GM23338 (cell line): ENCODE results near the gene CNTNAP2. TPM values are rescaled to one million over a fixed set of nuclear protein-coding genes. Genes with fewer than 3 reads are reported as not detected.

Experiments
- ATAC-seq: fragments of 200-7000 bp; cut with Tn5 transposase; 3 replicates; pipeline ENCODE4 v1.9.1; 2020
- DNase-seq: peaks from one replicate; pipeline ENCODE4 v3.0.0-alpha.2; 2015; ENCODE audit warnings: low spot score
- H2AFZ ChIP-seq: fragments of 200-600 bp; sonication (generic); 2 replicates; pipeline ENCODE4 v1.8.0; 2016; ENCODE audit warnings: antibody characterized with exemption, mild to moderate bottlenecking, moderate library complexity
- H3F3A ChIP-seq: fragments of 200-600 bp; sonication (generic); replicated peaks from 2 replicates; pipeline ENCODE4 v1.8.0; 2017; ENCODE audit warnings: antibody characterized with exemption, mixed run types, low read depth
- H3K27ac ChIP-seq: fragments of 200-600 bp; sonication (generic); 2 replicates; pipeline ENCODE4 v1.6.1; 2016; ENCODE audit warnings: low read depth
- H3K27me3 ChIP-seq: fragments of 200-600 bp; sonication (generic); 2 replicates; pipeline ENCODE4 v1.8.0; 2016; ENCODE audit warnings: mild to moderate bottlenecking, mixed run types, moderate library complexity; ENCODE audit not compliant: insufficient read depth
- H3K36me3 ChIP-seq: fragments of 200-600 bp; sonication (generic); 2 replicates; pipeline ENCODE4 v1.8.0; 2016; ENCODE audit warnings: mild to moderate bottlenecking; ENCODE audit not compliant: insufficient read depth
- H3K4me1 ChIP-seq: fragments of 200-600 bp; sonication (generic); 2 replicates; pipeline ENCODE4 v1.8.0; 2016; ENCODE audit warnings: mild to moderate bottlenecking, moderate library complexity; ENCODE audit not compliant: insufficient read depth
- H3K4me2 ChIP-seq: fragments of 200-600 bp; sonication (generic); 2 replicates; pipeline ENCODE4 v1.7.1; 2017; ENCODE audit warnings: mixed run types
- H3K4me3 ChIP-seq: fragments of 200-600 bp; sonication (generic); 2 replicates; pipeline ENCODE4 v1.6.1; 2016; ENCODE audit warnings: mixed run types
- H3K79me2 ChIP-seq: fragments of 200-600 bp; sonication (generic); replicated peaks from 2 replicates; pipeline ENCODE4 v1.8.0; 2017; ENCODE audit warnings: mild to moderate bottlenecking; ENCODE audit not compliant: insufficient read depth
- H3K9me2 ChIP-seq: fragments of 200-600 bp; sonication (generic); 2 replicates; pipeline ENCODE4 v1.8.0; 2017; ENCODE audit not compliant: insufficient read depth
- H4K20me1 ChIP-seq: fragments of 200-600 bp; sonication (generic); replicated peaks from 2 replicates; pipeline ENCODE4 v1.8.0; 2017; ENCODE audit warnings: mild to moderate bottlenecking; ENCODE audit not compliant: insufficient read depth
- H3K27ac Mint-ChIP-seq: 2 replicates; pipeline ENCODE4 v1.8.0; 2020; ENCODE audit warnings: inconsistent platforms, mild to moderate bottlenecking, moderate library complexity, mixed read lengths
- H3K27me3 Mint-ChIP-seq: 3 replicates; pipeline ENCODE4 v1.8.0; 2022; ENCODE audit warnings: low read depth, mild to moderate bottlenecking, moderate library complexity, mixed read lengths, inconsistent platforms; ENCODE audit not compliant: insufficient read depth, poor library complexity
- H3K36me3 Mint-ChIP-seq: 3 replicates; pipeline ENCODE4 v1.8.0; 2021; ENCODE audit warnings: low read depth, mild to moderate bottlenecking, inconsistent platforms, moderate library complexity, mixed read lengths
- H3K4me1 Mint-ChIP-seq: 3 replicates; pipeline ENCODE4 v1.8.0; 2020; ENCODE audit warnings: mild to moderate bottlenecking, inconsistent platforms, mixed read lengths
- H3K4me3 Mint-ChIP-seq: 3 replicates; pipeline ENCODE4 v1.8.0; 2021; ENCODE audit warnings: moderate library complexity, mild to moderate bottlenecking, inconsistent platforms, mixed read lengths
- H3K9me3 Mint-ChIP-seq: 3 replicates; pipeline ENCODE4 v1.8.0; 2020; ENCODE audit warnings: moderate library complexity, mild to moderate bottlenecking, inconsistent platforms, mixed read lengths
- CTCF ChIP-seq, 2 experiments: fragments of 200-600 bp in 1 of 2; sonication (generic) in 1 of 2; conservative IDR thresholded peaks; 2 replicates each; pipeline versions ENCODE4 v1.5.1 to v1.6.1; 2016 to 2017; ENCODE audit warnings: antibody characterized with exemption in 2 of 2, low read depth in 2 of 2, mild to moderate bottlenecking in 2 of 2, moderate library complexity in 1 of 2
- ETS1 ChIP-seq: IDR thresholded peaks from 2 replicates; pipeline ENCODE4 v1.6.1; 2016; ENCODE audit warnings: antibody characterized with exemption
- EZH2phosphoT487 ChIP-seq: fragments of 200-600 bp; sonication (generic); IDR thresholded peaks from one replicate; pipeline ENCODE4 v1.8.1; 2018; ENCODE audit warnings: antibody characterized with exemption; ENCODE audit not compliant: unreplicated experiment
- JUNB ChIP-seq: IDR thresholded peaks from one replicate; pipeline ENCODE4 v1.6.1; 2016; ENCODE audit warnings: antibody characterized with exemption; ENCODE audit not compliant: unreplicated experiment
- REST ChIP-seq: IDR thresholded peaks from one replicate; pipeline ENCODE4 v1.6.1; 2018; ENCODE audit warnings: antibody characterized with exemption; ENCODE audit not compliant: unreplicated experiment
- ZNF331 ChIP-seq: fragments of 250-450 bp; sonication (Bioruptor Pico); IDR thresholded peaks from 2 replicates; pipeline ENCODE4 v1.5.0; 2020; ENCODE audit warnings: low read depth, mild to moderate bottlenecking, moderate library complexity
- ZNF462 ChIP-seq: fragments of 250-450 bp; sonication (Bioruptor Pico); IDR thresholded peaks from 2 replicates; pipeline ENCODE4 v1.5.0; 2020; ENCODE audit warnings: mild to moderate bottlenecking, moderate library complexity
- polyA plus RNA-seq: library from polyadenylated mRNA; unstranded; fragments of >200 nt; fragmentation: Nextera tagmentation; extraction: Ambion mirVana; gene quantifications from 2 replicates; pipeline ENCODE4 v1.2.1, GENCODE V29; 2016
- total RNA-seq: library from RNA; depleted of rRNA; stranded (reverse); fragments of >200 nt; shearing (Covaris generic); gene quantifications from 2 replicates; pipeline ENCODE4 v1.2.3, GENCODE V29; 2014

The CNTNAP2 gene
- total and polyA plus RNA-seq, 2 experiments from 2014 or later = 38.2 to 61.3 TPM

- TF ChIP-seq ZNF462 (CRISPR knock-in tag) = no peak
- no peak for TF ChIP-seq ZNF331
- no peak for TF ChIP-seq JUNB
- TF ChIP-seq CTCF (conservative IDR thresholded peaks at IDR 0.05; ENCODE audit: low read depth in 2 of 2) = no peak
- no peak for TF ChIP-seq EZH2phosphoT487
Observed at GRCh38 chr7:148031811-148032210, 1915.2 kb downstream of the CNTNAP2 start (continued).

- no peaks in the 10 kb centered on the region for H3K79me2 ChIP-seq
- no peak overlapping the region for H2AFZ ChIP-seq
- no peaks in the 10 kb centered on the region for H3K36me3 Mint-ChIP-seq
- no peak overlapping the region for H3K4me3 Mint-ChIP-seq
- H3K4me3 ChIP-seq = no peak overlapping the region
- no peak overlapping the region for H3K4me2 ChIP-seq
- DNase-seq (no peak), ATAC-seq (no peak)
- no peaks in the 10 kb centered on the region for H3K4me1 ChIP-seq
- H3K9me3 Mint-ChIP-seq = peaks cover 13% of the 10 kb centered on the region; the same call in 2 of the 3 replicates
- H3K9me2 ChIP-seq = no peaks in the 10 kb centered on the region; the same call in 1 of the 2 replicates
- TF ChIP-seq REST (no peak), ETS1 (no peak), CTCF (conservative IDR thresholded peaks at IDR 0.05; ENCODE audit: low read depth in 2 of 2) (no peak), ZNF331 (no peak)
- H3K27me3 ChIP-seq = peaks cover 24% of the 10 kb centered on the region
- H3K27ac Mint-ChIP-seq = no peak overlapping the region
- H3K4me1 Mint-ChIP-seq = no peaks in the 10 kb centered on the region; the same call in 1 of the 3 replicates
- H3K27me3 Mint-ChIP-seq = peaks cover 27% of the 10 kb centered on the region
- H3K36me3 ChIP-seq = no peaks in the 10 kb centered on the region
- no peaks in the 10 kb centered on the region for H3F3A ChIP-seq
- no peaks in the 10 kb centered on the region for H4K20me1 ChIP-seq
- no peak overlapping the region for H3K27ac ChIP-seq
Observed at GRCh38 chr7:148035950-148036349, 1919.3 kb downstream of the CNTNAP2 start.
